Tibial nerve (tissue), 4 donors: ENCODE results near the gene SERPINI1.

Experiments used
- EP300 ChIP-seq, 2 donors: sonication (generic); formaldehyde crosslinking; IDR thresholded peaks; one replicate each; pipeline ENCODE4 v1.6.1; 2017; ENCODE audit warnings: antibody characterized with exemption in 2 of 2, mild to moderate bottlenecking in 1 of 2
- POLR2A ChIP-seq, 2 donors: fragments of 450-650 bp; IDR thresholded peaks; one replicate each; pipeline ENCODE4 v1.6.1; 2017; ENCODE audit warnings: antibody characterized with exemption in 2 of 2, mild to moderate bottlenecking in 2 of 2, moderate library complexity in 2 of 2
- TF ChIP-seq, protein P1 (sequence below), 5 experiments: fragments of 200-600 bp in 3 of 5; fragments of 450-650 bp in 2 of 5; sonication (generic) in 3 of 5; IDR thresholded peaks; one replicate each; pipeline ENCODE4 v1.5.1; 2016 to 2019; ENCODE audit warnings: antibody characterized with exemption in 5 of 5, mild to moderate bottlenecking in 3 of 5, moderate library complexity in 2 of 5

DNA sequence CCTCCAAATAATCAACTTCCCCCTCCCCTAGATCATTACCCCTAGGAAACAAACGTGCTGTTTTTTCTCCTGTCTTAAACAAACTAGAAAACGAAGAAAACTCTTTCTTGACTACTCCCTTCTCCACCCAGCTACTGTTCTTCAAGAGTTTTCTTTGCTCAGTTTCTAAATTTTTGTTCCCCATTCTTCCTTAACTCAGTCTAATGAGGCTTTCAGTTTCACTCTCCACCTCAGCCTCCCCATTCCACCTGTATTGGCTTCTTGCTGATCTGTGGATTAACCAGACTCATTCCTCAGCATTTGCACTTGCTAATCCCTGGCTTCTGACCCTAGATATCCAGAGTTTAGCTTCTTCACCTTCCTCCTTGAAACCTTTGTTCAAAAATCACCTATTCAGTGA, 26.8 kb downstream of the SERPINI1 start:
- TF ChIP-seq, protein P1, sequence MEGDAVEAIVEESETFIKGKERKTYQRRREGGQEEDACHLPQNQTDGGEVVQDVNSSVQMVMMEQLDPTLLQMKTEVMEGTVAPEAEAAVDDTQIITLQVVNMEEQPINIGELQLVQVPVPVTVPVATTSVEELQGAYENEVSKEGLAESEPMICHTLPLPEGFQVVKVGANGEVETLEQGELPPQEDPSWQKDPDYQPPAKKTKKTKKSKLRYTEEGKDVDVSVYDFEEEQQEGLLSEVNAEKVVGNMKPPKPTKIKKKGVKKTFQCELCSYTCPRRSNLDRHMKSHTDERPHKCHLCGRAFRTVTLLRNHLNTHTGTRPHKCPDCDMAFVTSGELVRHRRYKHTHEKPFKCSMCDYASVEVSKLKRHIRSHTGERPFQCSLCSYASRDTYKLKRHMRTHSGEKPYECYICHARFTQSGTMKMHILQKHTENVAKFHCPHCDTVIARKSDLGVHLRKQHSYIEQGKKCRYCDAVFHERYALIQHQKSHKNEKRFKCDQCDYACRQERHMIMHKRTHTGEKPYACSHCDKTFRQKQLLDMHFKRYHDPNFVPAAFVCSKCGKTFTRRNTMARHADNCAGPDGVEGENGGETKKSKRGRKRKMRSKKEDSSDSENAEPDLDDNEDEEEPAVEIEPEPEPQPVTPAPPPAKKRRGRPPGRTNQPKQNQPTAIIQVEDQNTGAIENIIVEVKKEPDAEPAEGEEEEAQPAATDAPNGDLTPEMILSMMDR (IDR thresholded peaks at IDR 0.05) = no peak
- no peak for TF ChIP-seq POLR2A (IDR thresholded peaks at IDR 0.05)
- no peak for TF ChIP-seq EP300 (IDR thresholded peaks at IDR 0.05)
